Uterus (tissue), 2 donors: ENCODE data around the gene DUSP23.

Experiments used
- POLR2A ChIP-seq, 2 donors: fragments of 450-650 bp; IDR thresholded peaks; one replicate each; pipeline ENCODE4 v1.6.1; 2016; ENCODE audit warnings: antibody characterized with exemption in 2 of 2, mild to moderate bottlenecking in 1 of 2, moderate library complexity in 1 of 2
- TF ChIP-seq, protein P1 (sequence below), 4 experiments: fragments of 200-600 bp in 2 of 4; fragments of 450-650 bp in 2 of 4; sonication (generic) in 2 of 4; IDR thresholded peaks; one replicate each; pipeline ENCODE4 v1.5.1; 2016 to 2019; ENCODE audit warnings: antibody characterized with exemption in 4 of 4, mild to moderate bottlenecking in 2 of 4, moderate library complexity in 1 of 4

DNA sequence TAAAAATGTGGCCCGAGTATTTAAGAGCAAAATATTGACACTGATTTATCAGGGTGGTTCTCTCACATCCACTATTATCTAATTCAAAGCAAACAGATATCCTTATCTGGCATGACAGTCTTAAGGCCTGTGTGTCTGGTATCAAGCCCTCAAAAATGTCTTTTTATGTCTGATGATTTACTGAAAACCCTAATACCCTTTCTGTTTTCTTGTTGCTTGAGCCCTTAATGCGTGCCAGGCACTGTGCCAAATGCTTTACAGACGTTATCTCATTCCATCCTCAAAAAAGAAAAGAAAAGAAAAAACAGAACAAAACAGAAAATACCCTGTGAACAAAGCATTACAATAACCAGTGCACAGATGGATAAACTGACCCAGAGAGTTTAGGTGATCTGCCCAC lies 5.7 kb downstream of the DUSP23 start:
- TF ChIP-seq, protein P1, sequence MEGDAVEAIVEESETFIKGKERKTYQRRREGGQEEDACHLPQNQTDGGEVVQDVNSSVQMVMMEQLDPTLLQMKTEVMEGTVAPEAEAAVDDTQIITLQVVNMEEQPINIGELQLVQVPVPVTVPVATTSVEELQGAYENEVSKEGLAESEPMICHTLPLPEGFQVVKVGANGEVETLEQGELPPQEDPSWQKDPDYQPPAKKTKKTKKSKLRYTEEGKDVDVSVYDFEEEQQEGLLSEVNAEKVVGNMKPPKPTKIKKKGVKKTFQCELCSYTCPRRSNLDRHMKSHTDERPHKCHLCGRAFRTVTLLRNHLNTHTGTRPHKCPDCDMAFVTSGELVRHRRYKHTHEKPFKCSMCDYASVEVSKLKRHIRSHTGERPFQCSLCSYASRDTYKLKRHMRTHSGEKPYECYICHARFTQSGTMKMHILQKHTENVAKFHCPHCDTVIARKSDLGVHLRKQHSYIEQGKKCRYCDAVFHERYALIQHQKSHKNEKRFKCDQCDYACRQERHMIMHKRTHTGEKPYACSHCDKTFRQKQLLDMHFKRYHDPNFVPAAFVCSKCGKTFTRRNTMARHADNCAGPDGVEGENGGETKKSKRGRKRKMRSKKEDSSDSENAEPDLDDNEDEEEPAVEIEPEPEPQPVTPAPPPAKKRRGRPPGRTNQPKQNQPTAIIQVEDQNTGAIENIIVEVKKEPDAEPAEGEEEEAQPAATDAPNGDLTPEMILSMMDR (IDR thresholded peaks at IDR 0.05): no peak
- TF ChIP-seq POLR2A (IDR thresholded peaks at IDR 0.05): no peak
